Gastroesophageal sphincter (tissue), 4 donors: Measurements from ENCODE around the gene SLC22A16. TPM values are rescaled to one million over a fixed set of nuclear protein-coding genes. Genes with fewer than 3 reads are reported as not detected.

Source experiments
- ATAC-seq: fragments of 150-250 bp; one replicate; pipeline ENCODE4 v1.9.1; 2016; ENCODE audit warnings: mild to moderate bottlenecking, moderate library complexity
- H3K27ac ChIP-seq, 4 donors: fragments of 200-600 bp; sonication (generic) in 3 of 4; 1 replicate in 3 of 4; 2 replicates in 1 of 4; pipeline ENCODE4 v1.5.1; 2016 to 2019
- H3K27me3 ChIP-seq: fragments of 200-600 bp; sonication (generic); one replicate; pipeline ENCODE4 v1.5.1; 2019
- H3K36me3 ChIP-seq, 2 donors: fragments of 200-600 bp; sonication (generic); one replicate each; pipeline ENCODE4 v1.5.1; 2019; ENCODE audit warnings: control low read depth in 1 of 2
- H3K4me1 ChIP-seq, 3 donors: fragments of 200-600 bp; sonication (generic); 1 replicate in 2 of 3; 2 replicates in 1 of 3; pipeline ENCODE4 v1.5.1; 2016 to 2019; ENCODE audit warnings: control low read depth in 2 of 3
- H3K4me3 ChIP-seq, 2 donors: fragments of 200-600 bp; sonication (generic); one replicate each; pipeline ENCODE4 v1.5.1; 2019; ENCODE audit warnings: mild to moderate bottlenecking in 1 of 2, moderate library complexity in 1 of 2
- H3K9me3 ChIP-seq, 3 donors: fragments of 200-600 bp; sonication (generic); one replicate each; pipeline ENCODE4 v1.5.1; 2017 to 2019; ENCODE audit warnings: control low read depth in 2 of 3
- EP300 ChIP-seq: sonication (generic); formaldehyde crosslinking; IDR thresholded peaks from one replicate; pipeline ENCODE4 v1.6.1; 2017; ENCODE audit warnings: antibody characterized with exemption, mild to moderate bottlenecking
- POLR2A ChIP-seq, 2 donors: fragments of 450-650 bp; IDR thresholded peaks; one replicate each; pipeline ENCODE4 v1.6.1; 2017; ENCODE audit warnings: antibody characterized with exemption in 2 of 2, mild to moderate bottlenecking in 2 of 2, moderate library complexity in 1 of 2
- POLR2AphosphoS5 ChIP-seq: sonication (generic); formaldehyde crosslinking; IDR thresholded peaks from one replicate; pipeline ENCODE4 v1.6.1; 2017; ENCODE audit warnings: antibody characterized with exemption
- WGBS, 2 donors: methylation state at CpG; one replicate each; pipeline ENCODE4 v1.1.5; 2018; ENCODE audit warnings: low coverage in 1 of 2; 5-methylcytosine and 5-hydroxymethylcytosine counted together
- total RNA-seq, 4 donors: library from RNA; depleted of rRNA; stranded (reverse); fragments of >200 nt; gene quantifications; one replicate each; pipeline ENCODE4 v1.1.0, GENCODE V29; 2016
- TF ChIP-seq, protein P1 (sequence below), 4 experiments: fragments of 200-600 bp in 2 of 4; fragments of 450-650 bp in 2 of 4; sonication (generic) in 1 of 4; IDR thresholded peaks; one replicate each; pipeline ENCODE4 v1.5.1; 2017 to 2019; ENCODE audit warnings: antibody characterized with exemption in 4 of 4, mild to moderate bottlenecking in 2 of 4, moderate library complexity in 2 of 4

Gene SLC22A16
- total RNA-seq, 4 donors from 2014 or later: 0.35 to 5.4 (median 1.8) TPM; not detected in 1

DNA sequence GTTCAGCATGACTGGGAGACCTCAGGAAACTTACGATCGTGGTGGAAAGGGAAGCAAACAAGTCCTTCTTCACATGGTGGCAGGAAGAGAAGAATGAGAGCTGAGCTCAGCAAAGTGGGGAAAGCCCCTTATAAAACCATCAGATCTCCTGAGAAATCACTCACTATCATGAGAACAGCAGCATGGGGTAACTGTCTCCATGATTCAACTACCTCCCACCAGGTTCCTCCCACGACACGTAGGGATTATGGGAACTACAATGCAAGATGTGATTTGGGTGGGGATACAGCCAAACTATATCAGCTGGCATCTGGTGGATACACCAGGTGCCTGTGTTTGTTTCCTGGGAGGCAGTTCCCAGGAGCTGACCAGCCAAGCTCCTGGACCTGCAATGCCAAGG lies 65.9 kb downstream of the SLC22A16 start:
- Histone ChIP-seq H3K27ac (no peak overlapping the region), H3K9me3 (no peaks in the 10 kb centered on the region), H3K27me3 (no peaks in the 10 kb centered on the region), H3K36me3 (peaks cover 0 to 19% of the 10 kb centered on the region in 2 donors), H3K4me3 (no peak overlapping the region), H3K4me1 (peaks cover 0 to 12% (median 0%) of the 10 kb centered on the region in 3 donors)
- no peak for ATAC-seq
- 45 to 70% methylated on average over 2 to 4 of the region's 4 CpGs for WGBS, 2 donors
- no peak for TF ChIP-seq POLR2AphosphoS5
- TF ChIP-seq POLR2A (IDR thresholded peaks at IDR 0.05): no peak
- no peak for TF ChIP-seq EP300
- TF ChIP-seq, protein P1, sequence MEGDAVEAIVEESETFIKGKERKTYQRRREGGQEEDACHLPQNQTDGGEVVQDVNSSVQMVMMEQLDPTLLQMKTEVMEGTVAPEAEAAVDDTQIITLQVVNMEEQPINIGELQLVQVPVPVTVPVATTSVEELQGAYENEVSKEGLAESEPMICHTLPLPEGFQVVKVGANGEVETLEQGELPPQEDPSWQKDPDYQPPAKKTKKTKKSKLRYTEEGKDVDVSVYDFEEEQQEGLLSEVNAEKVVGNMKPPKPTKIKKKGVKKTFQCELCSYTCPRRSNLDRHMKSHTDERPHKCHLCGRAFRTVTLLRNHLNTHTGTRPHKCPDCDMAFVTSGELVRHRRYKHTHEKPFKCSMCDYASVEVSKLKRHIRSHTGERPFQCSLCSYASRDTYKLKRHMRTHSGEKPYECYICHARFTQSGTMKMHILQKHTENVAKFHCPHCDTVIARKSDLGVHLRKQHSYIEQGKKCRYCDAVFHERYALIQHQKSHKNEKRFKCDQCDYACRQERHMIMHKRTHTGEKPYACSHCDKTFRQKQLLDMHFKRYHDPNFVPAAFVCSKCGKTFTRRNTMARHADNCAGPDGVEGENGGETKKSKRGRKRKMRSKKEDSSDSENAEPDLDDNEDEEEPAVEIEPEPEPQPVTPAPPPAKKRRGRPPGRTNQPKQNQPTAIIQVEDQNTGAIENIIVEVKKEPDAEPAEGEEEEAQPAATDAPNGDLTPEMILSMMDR (IDR thresholded peaks at IDR 0.05): no peak

DNA sequence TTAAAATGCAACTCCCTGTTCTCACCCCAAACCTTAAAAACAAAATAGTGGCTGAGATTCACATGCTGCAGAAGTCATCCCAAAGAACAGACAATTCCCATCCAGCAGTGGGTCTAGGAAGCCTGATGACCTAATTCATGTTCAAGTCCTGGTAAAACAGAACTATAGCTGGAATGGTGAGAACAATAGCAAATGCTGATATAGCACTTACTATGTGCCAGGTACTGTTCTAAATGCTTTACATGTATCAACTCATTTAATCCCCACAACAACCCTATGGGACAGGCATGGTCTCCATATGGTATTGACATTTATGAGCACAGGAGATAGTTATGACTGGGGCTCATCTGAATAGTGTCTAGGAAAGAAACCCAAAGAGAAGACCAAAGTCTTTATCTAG lies 66.6 kb downstream of the SLC22A16 start:
- Histone ChIP-seq H3K4me1 (peaks cover 0 to 4% (median 0%) of the 10 kb centered on the region in 3 donors), H3K4me3 (no peak overlapping the region), H3K27me3 (no peaks in the 10 kb centered on the region), H3K9me3 (no peaks in the 10 kb centered on the region), H3K27ac (no peak overlapping the region), H3K36me3 (peaks cover 0 to 19% of the 10 kb centered on the region in 2 donors)
- no peak for ATAC-seq
- no peak for TF ChIP-seq POLR2AphosphoS5
- no peak for TF ChIP-seq POLR2A (IDR thresholded peaks at IDR 0.05)
- TF ChIP-seq EP300: no peak
- TF ChIP-seq, protein P1 (IDR thresholded peaks at IDR 0.05): no peak

DNA sequence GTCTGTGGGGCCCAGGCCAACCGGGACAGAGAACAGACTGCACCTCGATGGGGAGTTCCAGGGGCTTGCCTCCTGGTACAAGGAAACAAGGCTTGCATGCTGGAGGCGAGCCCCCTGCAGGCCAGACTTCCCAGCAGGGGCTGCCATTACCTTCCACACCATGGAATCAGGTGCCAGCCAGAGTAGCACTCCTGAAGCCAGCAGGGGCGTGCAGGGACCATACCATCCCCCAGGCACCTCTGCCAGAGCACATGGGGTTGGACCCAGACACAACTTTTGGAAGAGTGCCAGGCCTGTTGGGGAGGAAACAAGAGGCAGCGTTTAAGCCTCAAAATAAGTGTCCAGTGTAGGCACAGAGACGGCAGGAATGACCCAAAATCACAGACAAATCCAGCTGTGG lies 67.5 kb downstream of the SLC22A16 start:
- TF ChIP-seq POLR2AphosphoS5: no peak
- no peak for TF ChIP-seq POLR2A (IDR thresholded peaks at IDR 0.05)
- no peak for TF ChIP-seq EP300
- TF ChIP-seq, protein P1 (IDR thresholded peaks at IDR 0.05): no peak
- H3K36me3 ChIP-seq: peaks cover 0 to 19% of the 10 kb centered on the region in 2 donors
- H3K9me3 ChIP-seq: no peaks in the 10 kb centered on the region
- H3K4me1 ChIP-seq: no peaks in the 10 kb centered on the region
- no peaks in the 10 kb centered on the region for H3K27me3 ChIP-seq
- no peak overlapping the region for H3K27ac ChIP-seq
- WGBS, 2 donors: 63% methylated on average over 2 of the region's 6 CpGs; no CpG with 5 or more reads in 1 of the 2 donors
- no peak overlapping the region for H3K4me3 ChIP-seq
- ATAC-seq: no peak

DNA sequence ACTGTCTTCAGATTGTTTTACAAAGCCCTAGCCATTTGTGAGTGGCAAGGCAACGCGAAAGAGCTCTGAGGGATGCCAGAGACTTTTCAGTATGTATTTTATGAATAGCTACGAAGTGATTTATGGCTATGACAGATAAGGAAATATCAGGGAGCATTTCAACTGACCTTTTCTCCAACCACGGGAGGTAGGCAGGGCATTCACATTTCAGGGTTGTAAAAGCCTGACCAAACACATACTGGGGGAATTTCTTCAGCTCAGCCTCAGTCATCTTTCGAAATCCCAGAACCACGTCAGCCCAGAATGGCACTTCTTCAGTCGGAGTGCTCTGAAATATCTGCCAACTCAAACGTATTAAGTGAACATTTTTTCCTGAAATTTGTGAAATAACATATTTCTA lies 71.8 kb downstream of the SLC22A16 start:
- TF ChIP-seq, protein P1 (IDR thresholded peaks at IDR 0.05): no peak
- TF ChIP-seq POLR2AphosphoS5: no peak
- TF ChIP-seq POLR2A (IDR thresholded peaks at IDR 0.05): no peak
- no peak for TF ChIP-seq EP300
- no peaks in the 10 kb centered on the region for H3K27me3 ChIP-seq
- peaks cover 0 to 8% (median 0%) of the 10 kb centered on the region in 3 donors for H3K4me1 ChIP-seq
- WGBS, 2 donors: 44 to 78% methylated on average over 7 to 8 of the region's 8 CpGs
- H3K36me3 ChIP-seq: peaks cover 0 to 19% of the 10 kb centered on the region in 2 donors
- ATAC-seq: no peak
- H3K9me3 ChIP-seq: no peaks in the 10 kb centered on the region
- H3K4me3 ChIP-seq: no peak overlapping the region
- H3K27ac ChIP-seq: no peak overlapping the region

DNA sequence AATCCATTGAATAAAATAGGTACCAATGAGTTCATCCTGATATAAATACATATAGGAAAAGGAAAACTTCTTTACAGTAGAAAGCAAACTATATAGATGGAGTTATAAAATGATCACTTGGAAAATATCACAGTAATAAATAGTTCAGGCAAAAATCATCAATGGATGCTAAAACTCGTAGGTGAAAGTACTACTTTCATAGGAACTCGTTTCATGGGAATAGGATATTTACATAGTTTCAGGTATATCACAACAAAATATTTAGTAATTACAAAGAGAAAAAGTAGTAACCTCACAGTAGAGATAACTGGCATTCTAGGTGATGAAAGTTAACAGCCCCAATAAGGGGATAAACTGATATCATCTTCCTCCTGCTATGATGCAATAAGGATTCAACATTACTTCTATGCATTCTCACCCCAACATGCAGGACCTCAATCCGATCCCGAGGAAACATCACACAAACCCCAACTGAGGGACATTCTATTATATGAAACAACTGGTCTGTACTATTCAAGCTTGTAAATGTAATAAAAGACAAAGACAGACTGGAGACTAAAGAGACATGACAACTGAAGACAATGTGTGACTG lies 74.7 kb downstream of the SLC22A16 start:
- H3K27me3 ChIP-seq: no peaks in the 10 kb centered on the region
- no peaks in the 10 kb centered on the region for H3K9me3 ChIP-seq
- no peak overlapping the region for H3K4me3 ChIP-seq
- peaks cover 0 to 3% of the 10 kb centered on the region in 2 donors for H3K36me3 ChIP-seq
- H3K27ac ChIP-seq: no peak overlapping the region
- 89 to 90% methylated on average over 4 of the region's 4 CpGs for WGBS, 2 donors
- no peak for ATAC-seq
- TF ChIP-seq EP300 (no peak), POLR2A (IDR thresholded peaks at IDR 0.05) (no peak), POLR2AphosphoS5 (no peak)
- TF ChIP-seq, protein P1 (IDR thresholded peaks at IDR 0.05): no peak
- peaks cover 0 to 12% (median 0%) of the 10 kb centered on the region in 3 donors for H3K4me1 ChIP-seq
